OCI-LY7 (cell line): ENCODE measurements around the gene CXCL8. TPM values are rescaled to one million over a fixed set of nuclear protein-coding genes. Genes with fewer than 3 reads are reported as not detected.

ENCODE experiments used
- BruUV-seq: library from RNA; stranded (reverse); fragments of 400-500 nt; replicated peaks from 2 replicates; lab custom pipeline; 2021; lab: Mats Ljungman, UMichigan
- CTCF ChIA-PET: fragments of 300-600 bp; sonication (Branson Sonifier 250); formaldehyde crosslinking; loops from one replicate; lab custom pipeline; 2022; ENCODE audit warnings: antibody characterized with exemption; ENCODE audit not compliant: unreplicated experiment; lab: Charles Lee
- POLR2A ChIA-PET: fragments of 300-600 bp; sonication (Branson Sonifier 250); formaldehyde crosslinking; loops from one replicate; lab custom pipeline; 2022; ENCODE audit warnings: antibody characterized with exemption; lab: Charles Lee
- DNase-seq: peaks from one replicate; pipeline ENCODE4 v3.0.0-alpha.2; 2015; ENCODE audit warnings: low spot score
- H2AFZ ChIP-seq: fragments of 200-600 bp; sonication (generic), shearing (Covaris generic); 2 replicates; pipeline ENCODE4 v1.6.1; 2014; ENCODE audit warnings: mild to moderate bottlenecking, antibody characterized with exemption, low read length, moderate library complexity
- H3K27ac ChIP-seq: fragments of 200-600 bp; sonication (generic); 2 replicates; pipeline ENCODE4 v1.5.1; 2014; ENCODE audit warnings: mixed run types, low read depth, mild to moderate bottlenecking, moderate library complexity, low read length, inconsistent platforms; ENCODE audit not compliant: poor library complexity, severe bottlenecking
- H3K36me3 ChIP-seq: fragments of 200-600 bp; sonication (generic); 2 replicates; pipeline ENCODE4 v1.6.1; 2014; ENCODE audit warnings: mild to moderate bottlenecking, antibody characterized with exemption, low read length, moderate library complexity, mixed read lengths; ENCODE audit not compliant: insufficient read depth
- H3K4me1 ChIP-seq: fragments of 200-600 bp; sonication (generic); 2 replicates; pipeline ENCODE4 v1.5.1; 2014; ENCODE audit warnings: mild to moderate bottlenecking, low read length; ENCODE audit not compliant: insufficient read depth, poor library complexity, severe bottlenecking
- H3K4me2 ChIP-seq: fragments of 200-600 bp; sonication (generic); 2 replicates; pipeline ENCODE4 v1.6.1; 2014; ENCODE audit warnings: mild to moderate bottlenecking, low read length
- H3K4me3 ChIP-seq: fragments of 200-600 bp; sonication (generic); 2 replicates; pipeline ENCODE4 v1.5.1; 2014; ENCODE audit warnings: mild to moderate bottlenecking, low read depth, low read length; ENCODE audit not compliant: poor library complexity, severe bottlenecking
- H3K79me2 ChIP-seq: fragments of 200-600 bp; sonication (generic); 2 replicates; pipeline ENCODE4 v1.6.1; 2016; ENCODE audit warnings: low read depth, mild to moderate bottlenecking, low read length, moderate library complexity, mixed read lengths; ENCODE audit not compliant: insufficient read depth
- H3K9me2 ChIP-seq: fragments of 200-600 bp; sonication (generic); 2 replicates; pipeline ENCODE4 v1.6.1; 2016; ENCODE audit warnings: mild to moderate bottlenecking, low read length, mixed read lengths; ENCODE audit not compliant: insufficient read depth
- H3K9me3 ChIP-seq: fragments of 200-600 bp; sonication (generic); 2 replicates; pipeline ENCODE4 v1.6.1; 2014; ENCODE audit warnings: mild to moderate bottlenecking, mixed run types, low read length, mixed read lengths
- H4K20me1 ChIP-seq: fragments of 200-600 bp; sonication (generic); 2 replicates; pipeline ENCODE4 v1.6.1; 2014; ENCODE audit warnings: mild to moderate bottlenecking, antibody characterized with exemption, low read length, moderate library complexity, mixed read lengths; ENCODE audit not compliant: insufficient read depth
- EZH2phosphoT487 ChIP-seq: fragments of 200-600 bp; sonication (generic); IDR thresholded peaks from 2 replicates; pipeline ENCODE4 v1.6.1; 2018; ENCODE audit warnings: low read depth, borderline replicate concordance, mild to moderate bottlenecking, mixed run types, antibody characterized with exemption, low read length, moderate library complexity, mixed read lengths
- intact Hi-C: fragments of 100-400 bp; cut with micrococcal nuclease; formaldehyde crosslinking; loops from one replicate; pipeline ENCODE4 v1.10.0; 2022; ENCODE audit not compliant: unreplicated experiment
- total RNA-seq, 2 experiments: library from RNA; depleted of rRNA in 1 of 2; stranded (reverse); fragments of >200 nt in 1 of 2; shearing (Covaris generic) in 1 of 2; gene quantifications; 2 replicates each; pipeline ENCODE4 v1.2.3, GENCODE V29; 2014 to 2022
- TF ChIP-seq, protein P1 (sequence below): fragments of 200-600 bp; sonication (generic); conservative IDR thresholded peaks from 2 replicates; pipeline ENCODE4 v1.5.1; 2014; ENCODE audit warnings: mild to moderate bottlenecking, antibody characterized with exemption, low read length, moderate library complexity, mixed read lengths

The CXCL8 gene
- total RNA-seq, 2 experiments from 2014 or later = not detected

DNA sequence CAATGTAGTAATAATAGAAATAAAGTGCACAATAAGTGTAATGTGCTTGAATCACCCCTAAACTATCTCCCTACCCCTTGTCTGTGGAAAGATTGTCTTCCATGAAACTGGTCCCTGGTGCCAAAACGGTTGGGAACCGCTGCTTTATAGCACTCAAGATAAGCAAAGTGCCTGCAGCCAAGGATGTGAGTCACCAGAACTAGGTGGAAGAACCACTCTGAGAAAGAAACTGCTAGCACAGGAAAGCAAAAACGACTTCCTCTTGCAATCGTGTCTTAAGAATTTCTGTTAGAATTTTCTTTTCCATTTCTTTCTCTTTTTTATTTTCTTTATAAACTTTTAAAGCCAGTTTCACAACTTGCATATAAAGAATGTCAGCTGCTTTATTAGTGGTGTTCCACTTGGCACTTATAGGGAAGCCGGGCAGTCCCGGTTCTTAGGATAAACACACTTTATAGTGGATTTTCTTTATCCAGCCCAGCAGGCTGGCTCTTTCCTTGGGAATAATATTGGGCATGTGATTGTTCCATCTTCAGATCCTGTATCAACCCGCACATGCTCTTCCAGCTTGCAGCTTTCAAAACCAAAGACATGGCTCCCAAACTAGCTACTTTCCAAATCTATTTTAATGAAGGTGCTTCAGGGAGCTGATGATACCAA, 32.3 kb upstream of the CXCL8 start:
- CTCF ChIA-PET = no interaction called here
- Histone ChIP-seq H3K9me3 (no peaks in the 10 kb centered on the region), H3K4me3 (no peak overlapping the region), H3K4me2 (no peak overlapping the region), H3K4me1 (no peaks in the 10 kb centered on the region), H2AFZ (no peak overlapping the region), H4K20me1 (no peaks in the 10 kb centered on the region), H3K9me2 (no peaks in the 10 kb centered on the region), H3K36me3 (no peaks in the 10 kb centered on the region), H3K79me2 (no peaks in the 10 kb centered on the region), H3K27ac (no peak overlapping the region)
- no TSS peak for BruUV-seq
- POLR2A ChIA-PET = interaction anchor here (0.6 to 1.7 kb wide), 5 partner anchors 11 to 200 kb away, joined by 3 to 5 read pairs (median 4); no protein-coding TSS in a partner anchor
- DNase-seq = no peak
- intact Hi-C loops = no loop called here
- TF ChIP-seq EZH2phosphoT487 = no peak
- TF ChIP-seq, protein P1, sequence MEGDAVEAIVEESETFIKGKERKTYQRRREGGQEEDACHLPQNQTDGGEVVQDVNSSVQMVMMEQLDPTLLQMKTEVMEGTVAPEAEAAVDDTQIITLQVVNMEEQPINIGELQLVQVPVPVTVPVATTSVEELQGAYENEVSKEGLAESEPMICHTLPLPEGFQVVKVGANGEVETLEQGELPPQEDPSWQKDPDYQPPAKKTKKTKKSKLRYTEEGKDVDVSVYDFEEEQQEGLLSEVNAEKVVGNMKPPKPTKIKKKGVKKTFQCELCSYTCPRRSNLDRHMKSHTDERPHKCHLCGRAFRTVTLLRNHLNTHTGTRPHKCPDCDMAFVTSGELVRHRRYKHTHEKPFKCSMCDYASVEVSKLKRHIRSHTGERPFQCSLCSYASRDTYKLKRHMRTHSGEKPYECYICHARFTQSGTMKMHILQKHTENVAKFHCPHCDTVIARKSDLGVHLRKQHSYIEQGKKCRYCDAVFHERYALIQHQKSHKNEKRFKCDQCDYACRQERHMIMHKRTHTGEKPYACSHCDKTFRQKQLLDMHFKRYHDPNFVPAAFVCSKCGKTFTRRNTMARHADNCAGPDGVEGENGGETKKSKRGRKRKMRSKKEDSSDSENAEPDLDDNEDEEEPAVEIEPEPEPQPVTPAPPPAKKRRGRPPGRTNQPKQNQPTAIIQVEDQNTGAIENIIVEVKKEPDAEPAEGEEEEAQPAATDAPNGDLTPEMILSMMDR = no peak

DNA sequence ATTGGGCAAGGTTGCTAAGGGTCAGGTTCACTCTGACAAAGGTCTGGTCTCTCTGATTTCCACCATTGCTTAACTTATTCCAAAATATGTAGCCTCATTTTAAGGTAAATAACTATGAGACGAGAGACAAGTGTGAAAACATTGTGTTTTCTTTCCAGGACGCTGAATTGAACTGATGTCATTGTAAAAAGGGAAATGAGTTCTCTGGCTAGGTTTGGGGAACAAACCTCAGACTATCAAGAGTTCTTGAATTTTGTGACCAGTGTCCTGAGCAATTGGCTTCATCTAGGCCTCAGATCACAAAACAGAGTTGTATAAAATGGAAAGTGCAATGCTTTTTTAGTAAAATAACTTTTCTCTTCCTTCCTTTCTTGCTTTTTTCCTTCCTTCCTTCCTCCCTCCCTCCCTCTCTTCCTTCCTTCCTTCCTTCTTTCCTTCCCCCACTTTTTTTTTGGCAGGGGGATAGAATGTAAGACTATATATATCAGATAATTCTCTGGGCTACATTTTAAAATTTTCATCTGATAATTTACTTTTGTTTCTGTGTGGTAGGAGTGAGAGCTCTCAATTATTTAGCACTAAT, 30.8 kb upstream of the CXCL8 start:
- no peak overlapping the region for H3K4me2 ChIP-seq
- no peak overlapping the region for H3K4me3 ChIP-seq
- ChIA-PET POLR2A (interaction anchor here (0.7 kb wide), 1 partner anchor 424 kb away, joined by 3 read pairs; no protein-coding TSS in a partner anchor), CTCF (no interaction called here)
- TF ChIP-seq EZH2phosphoT487 = no peak
- TF ChIP-seq, protein P1 = no peak
- H3K4me1 ChIP-seq = no peaks in the 10 kb centered on the region
- no TSS peak for BruUV-seq
- intact Hi-C loops = no loop called here
- no peaks in the 10 kb centered on the region for H3K79me2 ChIP-seq
- no peak overlapping the region for H2AFZ ChIP-seq
- no peaks in the 10 kb centered on the region for H4K20me1 ChIP-seq
- DNase-seq = no peak
- H3K36me3 ChIP-seq = no peaks in the 10 kb centered on the region
- H3K9me2 ChIP-seq = no peaks in the 10 kb centered on the region
- H3K27ac ChIP-seq = no peak overlapping the region
- no peaks in the 10 kb centered on the region for H3K9me3 ChIP-seq

DNA sequence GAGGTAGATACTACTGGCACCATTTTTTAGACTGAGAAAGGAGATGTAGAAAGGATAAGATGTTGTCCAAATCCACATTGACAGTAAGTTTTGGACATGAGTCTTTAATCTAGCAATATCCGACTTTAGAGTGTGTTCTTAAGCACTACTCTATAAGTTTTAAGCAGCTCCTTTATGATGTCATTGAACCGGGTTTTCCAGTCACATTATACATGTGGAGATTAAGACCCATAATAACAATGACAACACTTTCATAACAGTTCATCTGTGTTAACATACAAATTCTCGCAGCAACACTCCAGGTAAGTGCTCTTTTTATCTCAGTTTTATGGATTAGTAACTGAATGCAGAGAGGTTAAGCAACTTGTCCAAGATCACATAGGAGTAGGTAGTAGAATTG, 30.3 kb upstream of the CXCL8 start:
- no peak overlapping the region for H2AFZ ChIP-seq
- H3K4me2 ChIP-seq = no peak overlapping the region
- intact Hi-C loops = no loop called here
- H3K36me3 ChIP-seq = no peaks in the 10 kb centered on the region
- no peak for DNase-seq
- H3K79me2 ChIP-seq = no peaks in the 10 kb centered on the region
- no peak overlapping the region for H3K4me3 ChIP-seq
- TF ChIP-seq, protein P1 = no peak
- no peak for TF ChIP-seq EZH2phosphoT487
- POLR2A ChIA-PET = interaction anchor here (0.7 kb wide), 1 partner anchor 423 kb away, joined by 3 read pairs; no protein-coding TSS in a partner anchor
- no peaks in the 10 kb centered on the region for H3K4me1 ChIP-seq
- H3K27ac ChIP-seq = no peak overlapping the region
- CTCF ChIA-PET = no interaction called here
- H4K20me1 ChIP-seq = no peaks in the 10 kb centered on the region
- no peaks in the 10 kb centered on the region for H3K9me3 ChIP-seq
- no peaks in the 10 kb centered on the region for H3K9me2 ChIP-seq
- BruUV-seq = no TSS peak
